Lung (tissue), 16 donors: Measurements from ENCODE around the gene PPEF2. TPM values are rescaled to one million over a fixed set of nuclear protein-coding genes. Genes with fewer than 3 reads are reported as not detected.

Experiments used
- ATAC-seq: fragments of 200-7000 bp; cut with Tn5 transposase; one replicate; pipeline ENCODE4 v1.9.1; 2020; ENCODE audit warnings: moderate number of reproducible peaks; ENCODE audit not compliant: insufficient read depth, low FRiP score
- DNase-seq, 3 donors: peaks; one replicate each; pipeline ENCODE4 v3.0.0-alpha.2; 2013 to 2017
- H3K27ac ChIP-seq, 2 donors: one replicate each; pipeline ENCODE4 v1.5.1; 2013; ENCODE audit warnings: mild to moderate bottlenecking in 2 of 2, moderate library complexity in 2 of 2, control low read depth in 1 of 2, inconsistent platforms in 1 of 2, low read depth in 1 of 2, low read length in 1 of 2
- H3K27me3 ChIP-seq, 3 donors: one replicate each; pipeline ENCODE4 v1.5.1; 2013; ENCODE audit warnings: low read length in 2 of 3; ENCODE audit not compliant: control insufficient read depth in 3 of 3, insufficient read depth in 3 of 3
- H3K36me3 ChIP-seq, 4 donors: one replicate each; pipeline ENCODE4 v1.5.1; 2013; ENCODE audit warnings: low read length in 4 of 4, mild to moderate bottlenecking in 1 of 4, moderate library complexity in 1 of 4; ENCODE audit not compliant: control insufficient read depth in 4 of 4, insufficient read depth in 4 of 4
- H3K4me1 ChIP-seq, 5 donors: one replicate each; pipeline ENCODE4 v1.5.1; 2013; ENCODE audit warnings: low read length in 5 of 5, mild to moderate bottlenecking in 2 of 5, moderate library complexity in 1 of 5; ENCODE audit not compliant: control insufficient read depth in 5 of 5, insufficient read depth in 5 of 5
- H3K4me3 ChIP-seq: one replicate; pipeline ENCODE4 v1.5.1; 2013; ENCODE audit warnings: mild to moderate bottlenecking, control low read depth, moderate library complexity
- H3K9ac ChIP-seq, 2 donors: one replicate each; pipeline ENCODE4 v1.5.1; 2013; ENCODE audit warnings: low read length in 2 of 2, control low read depth in 1 of 2; ENCODE audit not compliant: insufficient read depth in 1 of 2
- H3K9me3 ChIP-seq, 4 donors: one replicate each; pipeline ENCODE4 v1.5.1; 2013; ENCODE audit warnings: low read length in 3 of 4, mild to moderate bottlenecking in 1 of 4, moderate library complexity in 1 of 4; ENCODE audit not compliant: control insufficient read depth in 4 of 4, insufficient read depth in 3 of 4
- CTCF ChIP-seq: IDR thresholded peaks from 2 replicates; pipeline ENCODE4 v1.5.1; 2012; ENCODE audit warnings: mild to moderate bottlenecking; ENCODE audit errors: control extremely low read depth, extremely low read depth
- WGBS, 2 donors: extraction: QIAGEN DNeasy Blood & Tissue Kit; methylation state at CpG; one replicate each; pipeline ENCODE4 v1.1.7; 2013; 5-methylcytosine and 5-hydroxymethylcytosine counted together
- long read RNA-seq, 5 donors: transcript quantifications; one replicate each; lab custom pipeline, GENCODE V29; 2026
- polyA plus RNA-seq, 2 donors: library from polyadenylated mRNA; stranded (reverse); fragments of 200-250 nt; gene quantifications; one replicate each; pipeline ENCODE4 v1.2.1, GENCODE V29; 2013
- total RNA-seq, 2 donors: library from RNA; depleted of rRNA in 1 of 2; stranded (reverse); fragments of >200 nt in 1 of 2; gene quantifications; one replicate each; pipeline ENCODE4 v1.2.1, GENCODE V29; 2014 to 2021
- donor health status: control.
- donor health status: control.
- donor health status: Bipolar disorder and iron deficiency.
- donor health status: healthy.
- donor health status: DM: yes; HTN: yes; CAD: no.

The PPEF2 gene
- total RNA-seq (not detected), polyA plus RNA-seq (under 1 TPM in 1 of 2 donors, not detected in 1; 0.01 TPM)
- long read RNA-seq, donor 1 = 0 reads
- long read RNA-seq, donor 2 = 0 reads
- long read RNA-seq, donor 3 = 0 reads
- long read RNA-seq, donor 4 = 0 reads
- long read RNA-seq, donor 5 = 0 reads

GRCh38 chr4:75902352-75902751 lies at the start of gene PPEF2:
Gene PPEF2 (minus strand): TSS chr4:75902452. CDS start chr4:75896325, 6,127 bp downstream.
- no peak for DNase-seq
- TF ChIP-seq CTCF = no peak
- no peak within 1 kb of the TSS for H3K27ac ChIP-seq
- peaks cover 0 to 3% (median 3%) of the 10 kb centered on the region in 3 donors for H3K27me3 ChIP-seq
- no peak within 1 kb of the TSS for H3K4me3 ChIP-seq
- no peaks in the 10 kb centered on the region for H3K4me1 ChIP-seq
- no peak within 1 kb of the TSS for H3K9ac ChIP-seq
- H3K9me3 ChIP-seq = no peaks in the 10 kb centered on the region
- no peak for ATAC-seq
- 76 to 90% methylated on average over 5 of the region's 5 CpGs for WGBS, 2 donors
- H3K36me3 ChIP-seq = no peaks in the 10 kb centered on the region

- 68 to 71% methylated on average over 3 of the region's 3 CpGs for WGBS, 2 donors
- Histone ChIP-seq H3K4me1 (peaks cover 0 to 12% (median 0%) of the 10 kb centered on the region in 5 donors), H3K9me3 (no peaks in the 10 kb centered on the region), H3K36me3 (peaks cover 12 to 37% (median 19%) of the 10 kb centered on the region in 4 donors), H3K27ac (no peak overlapping the region), H3K9ac (no peak overlapping the region), H3K27me3 (no peaks in the 10 kb centered on the region), H3K4me3 (no peak overlapping the region)
- DNase-seq (peak in 2 of 3 donors; percentile 54 to 74), ATAC-seq (no peak)
- no peak for TF ChIP-seq CTCF
Measured at GRCh38 chr4:75950213-75950815, 48.1 kb upstream of the PPEF2 start.

GRCh38 chr4:75948822-75949444 lies 46.7 kb upstream of the PPEF2 start:
- H3K4me1 ChIP-seq = peaks cover 0 to 12% (median 0%) of the 10 kb centered on the region in 5 donors
- H3K9me3 ChIP-seq = no peaks in the 10 kb centered on the region
- no peak overlapping the region for H3K27ac ChIP-seq
- H3K27me3 ChIP-seq = no peaks in the 10 kb centered on the region
- ATAC-seq (no peak), DNase-seq (no peak)
- no peak overlapping the region for H3K9ac ChIP-seq
- peaks cover 9 to 36% (median 18%) of the 10 kb centered on the region in 4 donors for H3K36me3 ChIP-seq
- no peak for TF ChIP-seq CTCF
- WGBS, 2 donors = 74 to 93% methylated on average over 5 of the region's 5 CpGs
- H3K4me3 ChIP-seq = no peak overlapping the region
